Ishikawa (cell line): ENCODE data around the gene PLCB3.

Experiments used
- CEBPB ChIP-seq: IDR thresholded peaks from 2 replicates; pipeline ENCODE4 v1.6.1; 2012
- CREB1 ChIP-seq: IDR thresholded peaks from 2 replicates; pipeline ENCODE4 v1.6.1; 2012; ENCODE audit warnings: low read depth
- EGR1 ChIP-seq: IDR thresholded peaks from 2 replicates; pipeline ENCODE4 v1.6.1; 2012
- EP300 ChIP-seq: IDR thresholded peaks from 2 replicates; pipeline ENCODE4 v1.6.1; 2012; ENCODE audit warnings: borderline replicate concordance
- FOXM1 ChIP-seq: IDR thresholded peaks from 2 replicates; pipeline ENCODE4 v1.6.1; 2012; ENCODE audit warnings: low read depth, borderline replicate concordance
- NFIC ChIP-seq: IDR thresholded peaks from 2 replicates; pipeline ENCODE4 v1.6.1; 2012
- RAD21 ChIP-seq: IDR thresholded peaks from 2 replicates; pipeline ENCODE4 v1.6.1; 2012; ENCODE audit warnings: low read depth
- TAF1 ChIP-seq: IDR thresholded peaks from 2 replicates; pipeline ENCODE4 v1.6.1; 2012; ENCODE audit warnings: low read depth, mild to moderate bottlenecking
- TCF12 ChIP-seq: IDR thresholded peaks from 2 replicates; pipeline ENCODE4 v1.6.1; 2012; ENCODE audit warnings: low read depth
- TEAD4 ChIP-seq: IDR thresholded peaks from 2 replicates; pipeline ENCODE4 v1.6.1; 2012
- YY1 ChIP-seq: IDR thresholded peaks from 2 replicates; pipeline ENCODE4 v1.6.1; 2012; ENCODE audit warnings: low read depth
- ZBTB7A ChIP-seq: IDR thresholded peaks from 2 replicates; pipeline ENCODE4 v1.6.1; 2012; ENCODE audit warnings: low read depth
- TF ChIP-seq, protein P1 (sequence below): IDR thresholded peaks from 2 replicates; pipeline ENCODE4 v1.6.1; 2012
- TF ChIP-seq, protein P2 (sequence below): IDR thresholded peaks from 2 replicates; pipeline ENCODE4 v1.6.1; 2012; ENCODE audit warnings: low read depth, mild to moderate bottlenecking
- TF ChIP-seq, protein P3 (sequence below): IDR thresholded peaks from 2 replicates; pipeline ENCODE4 v1.6.1; 2012

Gene PLCB3

DNA sequence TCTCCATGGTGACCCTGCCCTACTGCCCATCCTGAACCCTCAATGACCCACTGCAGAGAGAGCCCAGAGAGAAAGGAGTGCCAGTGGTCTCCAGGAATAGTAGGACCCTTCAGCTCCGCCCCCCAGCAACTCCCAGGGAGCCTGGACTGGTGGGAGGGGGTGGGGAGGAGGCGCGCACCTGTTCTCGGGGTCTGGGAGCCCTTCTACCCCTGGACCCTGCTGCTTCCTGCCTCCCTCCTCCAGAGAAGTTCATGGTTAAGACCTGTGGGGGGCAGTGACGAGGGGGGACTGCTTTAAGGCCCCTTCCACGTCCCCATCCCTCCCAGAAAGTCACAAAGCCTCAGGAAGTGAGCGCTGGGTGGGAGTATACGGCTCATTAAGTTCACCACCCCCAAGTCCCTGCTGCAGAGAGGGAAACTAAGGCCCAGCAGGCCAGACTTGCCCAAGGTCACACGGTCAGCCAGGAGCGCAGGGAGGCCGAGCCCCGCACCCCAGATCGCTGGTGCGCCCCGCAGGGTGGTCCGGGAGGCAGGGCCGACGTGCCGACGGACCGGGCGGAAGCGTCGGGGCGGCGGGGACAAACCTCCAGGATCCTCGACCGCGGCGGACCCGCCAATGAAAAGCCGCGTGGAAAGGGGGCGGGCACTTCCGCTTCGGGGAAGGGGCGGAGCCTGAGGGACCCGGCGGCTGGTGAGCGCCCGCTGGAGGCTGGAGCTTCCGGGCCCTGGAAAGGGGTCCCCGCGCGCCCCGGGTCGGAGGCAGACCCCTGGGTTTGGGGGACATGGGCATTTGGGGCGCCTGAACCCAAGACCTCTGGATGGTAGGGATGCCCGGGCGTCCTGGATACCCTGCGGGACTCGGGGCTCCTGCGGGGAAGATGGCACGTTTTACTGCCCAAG, 25.5 kb upstream of the PLCB3 start, which contains the start of the genes NUDT22 and TRPT1:
Gene NUDT22 (plus strand): TSS at position 667 of the 899 bp plus-strand sequence. CDS start 379 bp downstream, outside the sequence.
Gene TRPT1 (minus strand): TSS at position 579 of the 899 bp plus-strand sequence. CDS start 326 bp downstream, at position 253.
- TF ChIP-seq, protein P1, sequence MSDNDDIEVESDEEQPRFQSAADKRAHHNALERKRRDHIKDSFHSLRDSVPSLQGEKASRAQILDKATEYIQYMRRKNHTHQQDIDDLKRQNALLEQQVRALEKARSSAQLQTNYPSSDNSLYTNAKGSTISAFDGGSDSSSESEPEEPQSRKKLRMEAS = peak; percentile 51; the same call in 1 of the 2 replicates
- TF ChIP-seq EP300 = no peak
- TF ChIP-seq, protein P2, sequence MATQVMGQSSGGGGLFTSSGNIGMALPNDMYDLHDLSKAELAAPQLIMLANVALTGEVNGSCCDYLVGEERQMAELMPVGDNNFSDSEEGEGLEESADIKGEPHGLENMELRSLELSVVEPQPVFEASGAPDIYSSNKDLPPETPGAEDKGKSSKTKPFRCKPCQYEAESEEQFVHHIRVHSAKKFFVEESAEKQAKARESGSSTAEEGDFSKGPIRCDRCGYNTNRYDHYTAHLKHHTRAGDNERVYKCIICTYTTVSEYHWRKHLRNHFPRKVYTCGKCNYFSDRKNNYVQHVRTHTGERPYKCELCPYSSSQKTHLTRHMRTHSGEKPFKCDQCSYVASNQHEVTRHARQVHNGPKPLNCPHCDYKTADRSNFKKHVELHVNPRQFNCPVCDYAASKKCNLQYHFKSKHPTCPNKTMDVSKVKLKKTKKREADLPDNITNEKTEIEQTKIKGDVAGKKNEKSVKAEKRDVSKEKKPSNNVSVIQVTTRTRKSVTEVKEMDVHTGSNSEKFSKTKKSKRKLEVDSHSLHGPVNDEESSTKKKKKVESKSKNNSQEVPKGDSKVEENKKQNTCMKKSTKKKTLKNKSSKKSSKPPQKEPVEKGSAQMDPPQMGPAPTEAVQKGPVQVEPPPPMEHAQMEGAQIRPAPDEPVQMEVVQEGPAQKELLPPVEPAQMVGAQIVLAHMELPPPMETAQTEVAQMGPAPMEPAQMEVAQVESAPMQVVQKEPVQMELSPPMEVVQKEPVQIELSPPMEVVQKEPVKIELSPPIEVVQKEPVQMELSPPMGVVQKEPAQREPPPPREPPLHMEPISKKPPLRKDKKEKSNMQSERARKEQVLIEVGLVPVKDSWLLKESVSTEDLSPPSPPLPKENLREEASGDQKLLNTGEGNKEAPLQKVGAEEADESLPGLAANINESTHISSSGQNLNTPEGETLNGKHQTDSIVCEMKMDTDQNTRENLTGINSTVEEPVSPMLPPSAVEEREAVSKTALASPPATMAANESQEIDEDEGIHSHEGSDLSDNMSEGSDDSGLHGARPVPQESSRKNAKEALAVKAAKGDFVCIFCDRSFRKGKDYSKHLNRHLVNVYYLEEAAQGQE = no peak
- no peak for TF ChIP-seq RAD21
- TF ChIP-seq FOXM1 = no peak
- peak; percentile 5; the same call in 1 of the 2 replicates for TF ChIP-seq TEAD4
- TF ChIP-seq TAF1 = peak; percentile 77
- TF ChIP-seq, protein P3, sequence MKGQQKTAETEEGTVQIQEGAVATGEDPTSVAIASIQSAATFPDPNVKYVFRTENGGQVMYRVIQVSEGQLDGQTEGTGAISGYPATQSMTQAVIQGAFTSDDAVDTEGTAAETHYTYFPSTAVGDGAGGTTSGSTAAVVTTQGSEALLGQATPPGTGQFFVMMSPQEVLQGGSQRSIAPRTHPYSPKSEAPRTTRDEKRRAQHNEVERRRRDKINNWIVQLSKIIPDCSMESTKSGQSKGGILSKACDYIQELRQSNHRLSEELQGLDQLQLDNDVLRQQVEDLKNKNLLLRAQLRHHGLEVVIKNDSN = 0 out of 2 replicates have a peak, but pooled peaks have one; percentile 17
- no peak for TF ChIP-seq NFIC
- no peak for TF ChIP-seq TCF12
- TF ChIP-seq CEBPB = no peak
- TF ChIP-seq YY1 = no peak
- peak; percentile 98 for TF ChIP-seq ZBTB7A
- 0 out of 2 replicates have a peak, but pooled peaks have one; percentile 23 for TF ChIP-seq CREB1
- TF ChIP-seq EGR1 = no peak

DNA sequence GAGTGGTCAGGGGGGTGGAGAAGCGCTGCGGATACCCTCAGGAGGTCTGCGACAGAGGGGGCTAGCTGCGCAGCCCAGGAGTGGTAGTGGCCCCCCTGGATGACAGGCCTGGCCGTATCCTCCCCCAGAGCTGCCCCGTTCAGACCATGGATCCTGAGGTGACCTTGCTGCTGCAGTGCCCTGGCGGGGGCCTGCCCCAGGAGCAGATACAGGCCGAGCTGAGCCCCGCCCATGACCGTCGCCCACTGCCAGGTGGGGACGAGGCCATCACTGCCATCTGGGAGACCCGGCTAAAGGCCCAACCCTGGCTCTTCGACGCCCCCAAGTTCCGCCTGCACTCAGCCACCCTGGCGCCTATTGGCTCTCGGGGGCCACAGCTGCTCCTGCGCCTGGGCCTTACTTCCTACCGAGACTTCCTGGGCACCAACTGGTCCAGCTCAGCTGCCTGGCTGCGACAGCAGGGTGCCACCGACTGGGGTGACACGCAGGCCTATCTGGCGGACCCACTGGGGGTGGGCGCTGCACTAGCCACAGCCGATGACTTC, 24.8 kb upstream of the PLCB3 start:
- TF ChIP-seq, protein P1 = 0 out of 2 replicates have a peak, but pooled peaks have one; percentile 14
- no peak for TF ChIP-seq RAD21

DNA sequence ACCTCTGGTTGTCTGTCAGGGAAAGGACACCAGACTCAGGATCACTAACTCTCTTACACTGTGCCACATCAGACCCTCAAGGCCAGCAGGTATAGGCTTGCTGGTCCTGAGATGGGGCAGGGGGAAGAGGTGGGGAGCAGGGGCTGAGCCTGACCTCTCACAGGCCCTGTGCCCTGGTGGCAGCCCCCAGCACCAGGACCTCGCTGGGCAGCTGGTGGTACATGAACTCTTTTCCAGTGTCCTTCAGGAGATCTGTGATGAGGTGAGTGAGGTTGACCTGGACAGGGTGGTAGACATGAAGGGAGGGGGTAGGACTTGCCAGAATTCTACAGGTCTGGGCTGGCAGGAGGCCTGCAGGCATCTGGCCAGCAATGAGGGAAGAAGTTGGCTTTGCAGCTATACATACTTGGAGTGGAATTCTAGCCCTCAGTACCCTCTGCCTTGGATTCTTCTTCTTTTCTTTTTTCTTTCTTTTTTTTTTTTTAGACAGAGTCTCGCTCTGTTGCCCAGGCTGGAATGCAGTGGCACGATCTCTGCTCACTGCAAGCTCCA, 23.8 kb upstream of the PLCB3 start:
- TF ChIP-seq NFIC (peak; percentile 77), YY1 (no peak)
- TF ChIP-seq, protein P3 = no peak

DNA sequence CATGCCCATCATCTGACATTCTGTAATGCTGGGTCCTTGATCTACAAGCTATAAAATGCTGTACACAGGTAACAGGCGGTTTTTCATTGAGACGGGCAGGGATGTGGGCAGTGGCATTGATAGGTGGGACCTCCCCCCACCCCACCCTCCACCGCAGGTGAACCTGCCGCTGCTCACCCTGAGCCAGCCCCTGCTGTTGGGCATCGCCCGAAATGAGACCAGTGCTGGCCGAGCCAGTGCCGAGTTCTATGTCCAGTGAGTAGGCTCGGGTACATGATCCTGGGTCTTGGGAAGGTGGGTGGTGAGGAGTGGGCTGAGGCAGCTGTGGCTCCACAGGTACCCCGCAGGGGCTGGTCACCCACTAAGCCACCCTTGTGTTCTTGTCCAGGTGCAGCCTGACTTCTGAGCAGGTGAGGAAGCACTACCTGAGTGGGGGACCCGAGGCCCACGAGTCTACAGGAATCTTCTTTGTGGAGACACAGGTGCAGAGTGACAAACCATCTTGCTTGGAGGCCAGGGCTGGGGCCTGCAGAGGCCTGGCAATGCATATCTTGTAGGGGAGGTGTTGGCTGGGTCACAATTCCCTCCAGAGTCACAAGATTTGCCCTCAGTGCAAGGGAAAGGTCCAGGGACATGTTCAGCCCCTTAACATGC, 22.1 kb upstream of the PLCB3 start:
- TF ChIP-seq NFIC (no peak), FOXM1 (no peak), RAD21 (no peak), CREB1 (no peak), EP300 (no peak), ZBTB7A (no peak), TEAD4 (no peak), YY1 (no peak)

DNA sequence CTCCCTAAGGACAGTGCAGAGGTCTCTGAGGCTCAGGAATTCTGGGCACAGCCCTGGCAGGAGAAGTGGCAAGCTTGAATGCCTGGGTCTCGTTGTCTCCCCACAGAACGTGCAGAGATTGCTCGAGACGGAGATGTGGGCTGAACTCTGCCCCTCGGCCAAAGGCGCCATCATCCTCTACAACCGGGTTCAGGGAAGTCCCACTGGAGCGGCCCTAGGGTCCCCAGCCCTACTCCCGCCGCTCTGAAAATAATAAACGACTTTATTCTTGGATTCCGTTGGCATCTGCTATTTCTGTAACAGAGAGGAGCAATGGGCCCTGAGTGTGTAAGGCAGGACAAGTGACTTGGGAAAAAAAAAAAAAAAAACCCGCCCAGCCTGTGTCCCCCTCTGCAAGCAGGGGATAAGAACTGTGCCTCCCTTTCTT, 21.6 kb upstream of the PLCB3 start:
- TF ChIP-seq CREB1 (no peak), EP300 (no peak), EGR1 (no peak), ZBTB7A (no peak), RAD21 (no peak), TAF1 (no peak)
- TF ChIP-seq, protein P2 = no peak
